Panc1 (cell line): ENCODE data around the gene MTHFD1L. TPM values are rescaled to one million over a fixed set of nuclear protein-coding genes. Genes with fewer than 3 reads are reported as not detected.

Experiments used
- ATAC-seq: fragments of 200-7000 bp; cut with Tn5 transposase; 2 replicates; pipeline ENCODE4 v1.9.1; 2020; ENCODE audit warnings: mild to moderate bottlenecking, moderate library complexity
- BruUV-seq: library from RNA; stranded (reverse); fragments of 400-500 nt; replicated peaks from 2 replicates; lab custom pipeline; 2021; lab: Mats Ljungman, UMichigan
- CTCF ChIA-PET: fragments of 300-600 bp; sonication (Branson Sonifier 250); formaldehyde crosslinking; loops from one replicate; lab custom pipeline; 2022; ENCODE audit warnings: antibody characterized with exemption; lab: Charles Lee
- POLR2A ChIA-PET: fragments of 300-600 bp; sonication (Branson Sonifier 250); formaldehyde crosslinking; loops from one replicate; lab custom pipeline; 2022; ENCODE audit warnings: antibody characterized with exemption; lab: Charles Lee
- DNase-seq: peaks from one replicate; pipeline ENCODE4 v3.0.0-alpha.2; 2010; ENCODE audit warnings: low read depth, low spot score
- H3K27ac ChIP-seq: 2 replicates; pipeline ENCODE4 v1.5.1; 2011; ENCODE audit warnings: mild to moderate bottlenecking, low read length, inconsistent platforms
- H3K27me3 ChIP-seq: fragments of 200-500 bp; sonication (Bioruptor generic); 2 replicates; pipeline ENCODE4 v1.6.0; 2014; ENCODE audit warnings: low read length, inconsistent platforms; ENCODE audit not compliant: control insufficient read depth, insufficient read depth
- H3K36me3 ChIP-seq: fragments of 200-500 bp; sonication (Bioruptor generic); 2 replicates; pipeline ENCODE4 v1.5.1; 2014; ENCODE audit warnings: inconsistent platforms, mild to moderate bottlenecking, low read length, moderate library complexity; ENCODE audit not compliant: control insufficient read depth, insufficient read depth
- H3K4me1 ChIP-seq: 2 replicates; pipeline ENCODE4 v1.5.1; 2011; ENCODE audit warnings: inconsistent platforms, mild to moderate bottlenecking, low read length, moderate library complexity; ENCODE audit not compliant: control insufficient read depth, insufficient read depth
- H3K4me3 ChIP-seq, 2 experiments: 2 replicates each; pipeline ENCODE4 v1.5.1; 2011 to 2012; ENCODE audit warnings: low read depth in 2 of 2, low read length in 2 of 2, mild to moderate bottlenecking in 2 of 2, inconsistent platforms in 1 of 2, moderate library complexity in 1 of 2
- H3K9me3 ChIP-seq: fragments of 200-500 bp; sonication (Bioruptor generic); 2 replicates; pipeline ENCODE4 v1.5.1; 2014; ENCODE audit warnings: low read depth, mild to moderate bottlenecking, inconsistent platforms, low read length, moderate library complexity; ENCODE audit not compliant: control insufficient read depth, insufficient read depth
- POLR2AphosphoS5 ChIP-seq: IDR thresholded peaks from 2 replicates; pipeline ENCODE4 v1.6.1; 2012; ENCODE audit warnings: mild to moderate bottlenecking, low read depth, low read length, moderate library complexity
- SIN3A ChIP-seq: IDR thresholded peaks from 2 replicates; pipeline ENCODE4 v1.6.1; 2012; ENCODE audit warnings: low read depth, mild to moderate bottlenecking, low read length, moderate library complexity, borderline replicate concordance; ENCODE audit not compliant: insufficient read depth
- TCF7L2 ChIP-seq: IDR thresholded peaks from 2 replicates; pipeline ENCODE4 v1.6.1; 2011; ENCODE audit warnings: mild to moderate bottlenecking, low read depth, low read length, inconsistent platforms
- in situ Hi-C: cut with HindIII; loops from 2 replicates; pipeline ENCODE4 v1.10.0; 2016; ENCODE audit warnings: low sequenced_read_pairs, low pct_unique_long_range_greater_than_20kb
- intact Hi-C: fragments of 100-400 bp; cut with micrococcal nuclease; formaldehyde crosslinking; loops from one replicate; pipeline ENCODE4 v1.10.0; 2022; ENCODE audit not compliant: unreplicated experiment
- total RNA-seq: library from RNA; stranded (reverse); gene quantifications from one replicate; pipeline ENCODE4 v1.2.1, GENCODE V29; 2021; ENCODE audit not compliant: unreplicated experiment
- TF ChIP-seq, protein P1 (sequence below): fragments of 450-650 bp; IDR thresholded peaks from 2 replicates; pipeline ENCODE4 v1.5.1; 2017; ENCODE audit warnings: mild to moderate bottlenecking
- TF ChIP-seq, protein P2 (sequence below), 2 experiments: IDR thresholded peaks; 2 replicates each; pipeline ENCODE4 v1.6.1; 2011 to 2012; ENCODE audit warnings: low read depth in 2 of 2, control low read depth in 1 of 2, low read length in 1 of 2, mild to moderate bottlenecking in 1 of 2, moderate library complexity in 1 of 2; ENCODE audit not compliant: insufficient read depth in 1 of 2

MTHFD1L gene
- total RNA-seq, 1 experiment from 2014 or later = 76.2 TPM

DNA sequence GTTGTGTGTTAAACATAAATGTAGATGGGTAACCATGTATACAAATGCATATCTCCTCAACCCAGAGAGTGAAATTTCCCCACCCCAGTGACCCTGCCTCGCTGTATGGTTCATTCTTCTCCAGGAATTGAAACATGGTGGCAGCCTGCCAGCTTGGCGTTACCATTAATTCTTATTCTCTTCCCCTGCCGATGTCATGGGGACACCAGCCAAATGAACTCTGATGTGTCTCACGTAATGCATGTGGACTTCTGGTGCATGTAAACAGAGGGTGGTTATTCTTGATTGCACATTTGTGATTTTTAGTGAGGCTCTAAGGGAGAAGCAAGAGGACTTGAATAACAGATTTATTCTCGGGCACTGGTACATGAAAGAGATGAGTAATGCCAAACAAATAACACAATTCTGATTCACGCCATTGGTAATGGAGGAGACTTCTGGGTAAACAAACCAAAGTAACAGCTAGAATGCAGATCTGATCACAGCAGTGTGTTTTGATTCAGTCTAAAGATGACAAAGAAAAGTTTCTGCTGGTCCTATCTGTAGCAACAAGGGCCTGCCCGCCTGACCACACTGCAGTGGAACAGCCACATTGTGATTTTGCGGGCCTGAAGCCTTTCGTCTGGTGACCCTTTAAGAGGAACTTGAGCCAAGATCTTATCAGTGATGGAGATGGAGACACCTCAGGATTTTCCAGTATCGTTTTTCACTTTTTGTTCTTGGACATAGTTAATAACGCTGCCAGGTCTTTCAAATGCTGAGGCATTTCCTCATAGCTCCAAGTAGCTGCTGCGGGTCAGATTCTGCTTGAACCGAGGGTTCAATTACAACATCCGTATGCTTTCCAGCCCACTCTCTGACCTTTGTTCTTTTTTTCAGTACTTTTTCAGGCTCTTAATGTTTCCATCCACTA is 202.4 kb downstream of the MTHFD1L start:
- Histone ChIP-seq H3K36me3 (peaks cover 2% of the 10 kb centered on the region; the same call in 1 of the 2 replicates), H3K9me3 (peaks cover 13% of the 10 kb centered on the region; the same call in 1 of the 2 replicates), H3K4me1 (peaks cover 59% of the 10 kb centered on the region), H3K27me3 (no peaks in the 10 kb centered on the region), H3K27ac (peak overlapping the region; percentile 98), H3K4me3 (peak overlapping the region in 1 of 2 experiments; percentile 37; a peak in 2 of 4 replicates)
- POLR2A ChIA-PET = interaction anchor here (0.6 kb wide), 1 partner anchor 63 kb away, joined by 3 read pairs; no protein-coding TSS in a partner anchor
- no TSS peak for BruUV-seq
- ATAC-seq (peak; percentile 93), DNase-seq (peak; percentile 97)
- intact Hi-C loops (loop anchor here (10.0 kb wide), 1 partner anchor 257 kb away; no protein-coding TSS in a partner anchor), in situ Hi-C loops (no loop called here)
- TF ChIP-seq SIN3A = no peak
- TF ChIP-seq POLR2AphosphoS5 = peak; percentile 94
- peak; percentile 99 for TF ChIP-seq TCF7L2
- TF ChIP-seq, protein P1, sequence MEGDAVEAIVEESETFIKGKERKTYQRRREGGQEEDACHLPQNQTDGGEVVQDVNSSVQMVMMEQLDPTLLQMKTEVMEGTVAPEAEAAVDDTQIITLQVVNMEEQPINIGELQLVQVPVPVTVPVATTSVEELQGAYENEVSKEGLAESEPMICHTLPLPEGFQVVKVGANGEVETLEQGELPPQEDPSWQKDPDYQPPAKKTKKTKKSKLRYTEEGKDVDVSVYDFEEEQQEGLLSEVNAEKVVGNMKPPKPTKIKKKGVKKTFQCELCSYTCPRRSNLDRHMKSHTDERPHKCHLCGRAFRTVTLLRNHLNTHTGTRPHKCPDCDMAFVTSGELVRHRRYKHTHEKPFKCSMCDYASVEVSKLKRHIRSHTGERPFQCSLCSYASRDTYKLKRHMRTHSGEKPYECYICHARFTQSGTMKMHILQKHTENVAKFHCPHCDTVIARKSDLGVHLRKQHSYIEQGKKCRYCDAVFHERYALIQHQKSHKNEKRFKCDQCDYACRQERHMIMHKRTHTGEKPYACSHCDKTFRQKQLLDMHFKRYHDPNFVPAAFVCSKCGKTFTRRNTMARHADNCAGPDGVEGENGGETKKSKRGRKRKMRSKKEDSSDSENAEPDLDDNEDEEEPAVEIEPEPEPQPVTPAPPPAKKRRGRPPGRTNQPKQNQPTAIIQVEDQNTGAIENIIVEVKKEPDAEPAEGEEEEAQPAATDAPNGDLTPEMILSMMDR = no peak
- TF ChIP-seq, protein P2, sequence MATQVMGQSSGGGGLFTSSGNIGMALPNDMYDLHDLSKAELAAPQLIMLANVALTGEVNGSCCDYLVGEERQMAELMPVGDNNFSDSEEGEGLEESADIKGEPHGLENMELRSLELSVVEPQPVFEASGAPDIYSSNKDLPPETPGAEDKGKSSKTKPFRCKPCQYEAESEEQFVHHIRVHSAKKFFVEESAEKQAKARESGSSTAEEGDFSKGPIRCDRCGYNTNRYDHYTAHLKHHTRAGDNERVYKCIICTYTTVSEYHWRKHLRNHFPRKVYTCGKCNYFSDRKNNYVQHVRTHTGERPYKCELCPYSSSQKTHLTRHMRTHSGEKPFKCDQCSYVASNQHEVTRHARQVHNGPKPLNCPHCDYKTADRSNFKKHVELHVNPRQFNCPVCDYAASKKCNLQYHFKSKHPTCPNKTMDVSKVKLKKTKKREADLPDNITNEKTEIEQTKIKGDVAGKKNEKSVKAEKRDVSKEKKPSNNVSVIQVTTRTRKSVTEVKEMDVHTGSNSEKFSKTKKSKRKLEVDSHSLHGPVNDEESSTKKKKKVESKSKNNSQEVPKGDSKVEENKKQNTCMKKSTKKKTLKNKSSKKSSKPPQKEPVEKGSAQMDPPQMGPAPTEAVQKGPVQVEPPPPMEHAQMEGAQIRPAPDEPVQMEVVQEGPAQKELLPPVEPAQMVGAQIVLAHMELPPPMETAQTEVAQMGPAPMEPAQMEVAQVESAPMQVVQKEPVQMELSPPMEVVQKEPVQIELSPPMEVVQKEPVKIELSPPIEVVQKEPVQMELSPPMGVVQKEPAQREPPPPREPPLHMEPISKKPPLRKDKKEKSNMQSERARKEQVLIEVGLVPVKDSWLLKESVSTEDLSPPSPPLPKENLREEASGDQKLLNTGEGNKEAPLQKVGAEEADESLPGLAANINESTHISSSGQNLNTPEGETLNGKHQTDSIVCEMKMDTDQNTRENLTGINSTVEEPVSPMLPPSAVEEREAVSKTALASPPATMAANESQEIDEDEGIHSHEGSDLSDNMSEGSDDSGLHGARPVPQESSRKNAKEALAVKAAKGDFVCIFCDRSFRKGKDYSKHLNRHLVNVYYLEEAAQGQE (IDR thresholded peaks at IDR 0.05; ENCODE audit: insufficient read depth in 1 of 2, low read depth in 2 of 2, low read length in 1 of 2) = no peak
- CTCF ChIA-PET = interaction anchor here (1.8 kb wide), 1 partner anchor 256 kb away, joined by 6 read pairs; no protein-coding TSS in a partner anchor

DNA sequence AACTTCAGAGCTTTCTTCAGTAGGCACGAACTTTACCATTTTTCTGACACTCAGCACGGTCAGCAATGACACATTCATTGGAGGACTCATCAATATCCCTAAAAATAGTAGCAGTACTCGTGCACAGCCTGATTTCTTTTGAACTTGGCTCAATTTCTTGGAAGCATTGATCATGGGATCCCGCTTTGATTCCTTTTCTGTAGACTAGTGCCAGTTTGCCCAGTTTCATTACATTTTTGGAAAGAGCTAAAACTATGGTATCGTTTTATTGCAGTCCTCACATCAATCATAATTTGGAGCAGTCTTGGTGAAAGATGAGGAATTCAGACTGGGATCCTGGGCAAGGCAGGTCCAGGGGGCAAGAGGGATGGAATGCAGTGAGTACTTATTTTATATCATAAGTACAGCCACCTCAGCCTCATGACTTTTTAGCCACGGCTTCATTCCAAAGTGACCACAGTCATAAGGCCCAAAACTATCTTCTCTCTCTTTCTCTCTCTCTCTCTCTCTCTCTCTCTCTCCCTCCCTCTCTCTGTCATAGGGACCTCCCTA is 203.3 kb downstream of the MTHFD1L start:
- Histone ChIP-seq H3K27ac (peak overlapping the region; percentile 98), H3K36me3 (peaks cover 2% of the 10 kb centered on the region; the same call in 1 of the 2 replicates), H3K27me3 (no peaks in the 10 kb centered on the region), H3K9me3 (peaks cover 18% of the 10 kb centered on the region; the same call in 1 of the 2 replicates), H3K4me3 (no peak overlapping the region), H3K4me1 (peaks cover 50% of the 10 kb centered on the region)
- no peak for DNase-seq
- TF ChIP-seq SIN3A = no peak
- no peak for TF ChIP-seq TCF7L2
- TF ChIP-seq, protein P2 (IDR thresholded peaks at IDR 0.05; ENCODE audit: insufficient read depth in 1 of 2, low read depth in 2 of 2, low read length in 1 of 2) = no peak
- TF ChIP-seq POLR2AphosphoS5 = no peak
- TF ChIP-seq, protein P1 = no peak
- intact Hi-C loops = loop anchor here (10.0 kb wide), 1 partner anchor 256 kb away; no protein-coding TSS in a partner anchor
- CTCF ChIA-PET = interaction anchor here (1.8 kb wide), 1 partner anchor 255 kb away, joined by 6 read pairs; no protein-coding TSS in a partner anchor
- POLR2A ChIA-PET = interaction anchor here (0.6 kb wide), 1 partner anchor 64 kb away, joined by 3 read pairs; no protein-coding TSS in a partner anchor
- ATAC-seq = no peak
- BruUV-seq = TSS peak; percentile 76
- in situ Hi-C loops = no loop called here
